GM12874 (cell line): ENCODE data around the gene CDH22.

Experiments used
- CTCF ChIP-seq: IDR thresholded peaks from 2 replicates; pipeline ENCODE4 v1.5.1; 2011; ENCODE audit warnings: low read depth, mild to moderate bottlenecking, control low read depth, low read length, moderate library complexity; ENCODE audit not compliant: insufficient read depth

CDH22 gene

GRCh38 chr20:46353500-46354206 is 45.4 kb upstream of the CDH22 start:
- TF ChIP-seq CTCF = no peak

GRCh38 chr20:46352370-46352938 is 44.2 kb upstream of the CDH22 start:
- no peak for TF ChIP-seq CTCF

- TF ChIP-seq CTCF = no peak
Observed at GRCh38 chr20:46351357-46352058, 43.2 kb upstream of the CDH22 start.

- TF ChIP-seq CTCF = no peak
Observed at GRCh38 chr20:46350986-46351267, 42.6 kb upstream of the CDH22 start.

- TF ChIP-seq CTCF = no peak
Observed at GRCh38 chr20:46350201-46350985, 42.1 kb upstream of the CDH22 start.

GRCh38 chr20:46349742-46350056 is 41.4 kb upstream of the CDH22 start:
- no peak for TF ChIP-seq CTCF

- peak; percentile 84 for TF ChIP-seq CTCF
Observed at GRCh38 chr20:46349035-46349741, 40.9 kb upstream of the CDH22 start.
